HT-29 (cell line): Measurements from ENCODE around the gene PLCH2. TPM values are rescaled to one million over a fixed set of nuclear protein-coding genes. Genes with fewer than 3 reads are reported as not detected.
"Not testable (repeated sequence)": the region's sequence is repeated elsewhere in the genome, so short reads cannot be mapped to it uniquely, and the experiment has no call there.

ENCODE experiments used
- DNase-seq: peaks from one replicate; pipeline ENCODE4 v3.0.0-alpha.2; 2015; ENCODE audit warnings: low spot score
- total RNA-seq: library from RNA; depleted of rRNA; stranded (reverse); fragments of >200 nt; shearing (Covaris generic); gene quantifications from 2 replicates; pipeline ENCODE4 v1.2.3, GENCODE V29; 2014; rRNA removed

The PLCH2 gene
- total RNA-seq, 1 experiment from 2014 or later = 5.3 TPM

GRCh38 chr1:2544875-2545640, 69.0 kb downstream of the PLCH2 start:
- no peak for DNase-seq

- peak; percentile 74 for DNase-seq
Observed at GRCh38 chr1:2545754-2546514, 69.8 kb downstream of the PLCH2 start.

GRCh38 chr1:2546515-2547209, 70.6 kb downstream of the PLCH2 start:
- DNase-seq = peak; percentile 81

GRCh38 chr1:2547210-2548067, 71.3 kb downstream of the PLCH2 start:
- no peak for DNase-seq

- DNase-seq = peak; percentile 92
Observed at GRCh38 chr1:2548068-2548589, 72.0 kb downstream of the PLCH2 start.

- not testable (repeated sequence) for DNase-seq
Observed at GRCh38 chr1:2549367-2550029, 73.4 kb downstream of the PLCH2 start.

- DNase-seq = not testable (repeated sequence)
Observed at GRCh38 chr1:2550309-2550861, 74.3 kb downstream of the PLCH2 start.

GRCh38 chr1:2551544-2551943, 75.5 kb downstream of the PLCH2 start:
- DNase-seq = not testable (repeated sequence)

GRCh38 chr1:2552189-2552588, 76.1 kb downstream of the PLCH2 start:
- no peak for DNase-seq

GRCh38 chr1:2553076-2553475, 77.0 kb downstream of the PLCH2 start:
- not testable (repeated sequence) for DNase-seq

GRCh38 chr1:2553871-2554620, 78.0 kb downstream of the PLCH2 start:
- DNase-seq = no peak

- no peak for DNase-seq
Observed at GRCh38 chr1:2554621-2555387, 78.7 kb downstream of the PLCH2 start.

Other genes with a start within 250 kb of the PLCH2 start
- 12.1 and 15.2 TPM in 2 replicates for gene SKI, start 248.0 kb upstream of the PLCH2 start, total RNA-seq
- 19.3 and 23.6 TPM in 2 replicates for gene MORN1, start 84.7 kb upstream of the PLCH2 start, total RNA-seq
- 60.1 and 66.2 TPM in 2 replicates for gene RER1, start 84.4 kb upstream of the PLCH2 start, total RNA-seq
- gene PEX10, start 63.7 kb upstream of the PLCH2 start, total RNA-seq = 72.2 and 76.7 TPM in 2 replicates
- gene PANK4, start 50.3 kb downstream of the PLCH2 start, total RNA-seq = 37.8 and 48.3 TPM in 2 replicates
- 0.28 and 0.42 TPM in 2 replicates for gene HES5, start 54.0 kb downstream of the PLCH2 start, total RNA-seq
- 77.4 and 85.6 TPM in 2 replicates for gene TNFRSF14, start 80.1 kb downstream of the PLCH2 start, total RNA-seq
- 90.1 and 101 TPM in 2 replicates for gene PRXL2B, start 110.5 kb downstream of the PLCH2 start, total RNA-seq
- gene MMEL1, start 156.7 kb downstream of the PLCH2 start, total RNA-seq = 21.3 and 23.0 TPM in 2 replicates